ENCODE measurements around the gene KLK14. TPM values are rescaled to one million over a fixed set of nuclear protein-coding genes. Genes with fewer than 3 reads are reported as not detected.

KLK14 gene
- total and polyA plus RNA-seq, 10 of the 15 experiments (the other 5 are each of a cell fraction or from before 2014, with no cell fraction given), result not detected

GRCh38 chr19:51108066-51108804 lies 25.5 kb upstream of the KLK14 start, which contains the start of gene CTU1 (continued):
- TF ChIP-seq NBN (IDR thresholded peaks at IDR 0.05), result peak; percentile 67; the same call in 1 of the 2 replicates
- TF ChIP-seq NFYB (IDR thresholded peaks at IDR 0.05; ENCODE audit: insufficient read depth, low read depth, low read length), result no peak
- TF ChIP-seq ATF3 (IDR thresholded peaks at IDR 0.05; ENCODE audit: borderline replicate concordance, extremely low read depth, low read depth, low read length), result peak; percentile 14; the same call in 1 of the 2 replicates
- TF ChIP-seq ZBED1 (IDR thresholded peaks at IDR 0.05; ENCODE audit: borderline replicate concordance), result no peak
- TF ChIP-seq PRDM15 (CRISPR knock-in tag; IDR thresholded peaks at IDR 0.05), result no peak
- TF ChIP-seq, protein P1, sequence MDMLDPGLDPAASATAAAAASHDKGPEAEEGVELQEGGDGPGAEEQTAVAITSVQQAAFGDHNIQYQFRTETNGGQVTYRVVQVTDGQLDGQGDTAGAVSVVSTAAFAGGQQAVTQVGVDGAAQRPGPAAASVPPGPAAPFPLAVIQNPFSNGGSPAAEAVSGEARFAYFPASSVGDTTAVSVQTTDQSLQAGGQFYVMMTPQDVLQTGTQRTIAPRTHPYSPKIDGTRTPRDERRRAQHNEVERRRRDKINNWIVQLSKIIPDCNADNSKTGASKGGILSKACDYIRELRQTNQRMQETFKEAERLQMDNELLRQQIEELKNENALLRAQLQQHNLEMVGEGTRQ (IDR thresholded peaks at IDR 0.05; ENCODE audit: borderline replicate concordance, low read depth, low read length), result no peak
- peak; percentile 72 for TF ChIP-seq NRF1 (conservative IDR thresholded peaks at IDR 0.05; ENCODE audit: low read depth, low read length)
- TF ChIP-seq ESRRA (IDR thresholded peaks at IDR 0.05; ENCODE audit: low read length), result no peak
- TF ChIP-seq RELA (IDR thresholded peaks at IDR 0.05; ENCODE audit: borderline replicate concordance, partially characterized antibody), result peak; percentile 84
- no peak for TF ChIP-seq PAX8 (IDR thresholded peaks at IDR 0.05)
- no peak for TF ChIP-seq BACH1 (IDR thresholded peaks at IDR 0.05; ENCODE audit: borderline replicate concordance)
- TF ChIP-seq, protein P2, sequence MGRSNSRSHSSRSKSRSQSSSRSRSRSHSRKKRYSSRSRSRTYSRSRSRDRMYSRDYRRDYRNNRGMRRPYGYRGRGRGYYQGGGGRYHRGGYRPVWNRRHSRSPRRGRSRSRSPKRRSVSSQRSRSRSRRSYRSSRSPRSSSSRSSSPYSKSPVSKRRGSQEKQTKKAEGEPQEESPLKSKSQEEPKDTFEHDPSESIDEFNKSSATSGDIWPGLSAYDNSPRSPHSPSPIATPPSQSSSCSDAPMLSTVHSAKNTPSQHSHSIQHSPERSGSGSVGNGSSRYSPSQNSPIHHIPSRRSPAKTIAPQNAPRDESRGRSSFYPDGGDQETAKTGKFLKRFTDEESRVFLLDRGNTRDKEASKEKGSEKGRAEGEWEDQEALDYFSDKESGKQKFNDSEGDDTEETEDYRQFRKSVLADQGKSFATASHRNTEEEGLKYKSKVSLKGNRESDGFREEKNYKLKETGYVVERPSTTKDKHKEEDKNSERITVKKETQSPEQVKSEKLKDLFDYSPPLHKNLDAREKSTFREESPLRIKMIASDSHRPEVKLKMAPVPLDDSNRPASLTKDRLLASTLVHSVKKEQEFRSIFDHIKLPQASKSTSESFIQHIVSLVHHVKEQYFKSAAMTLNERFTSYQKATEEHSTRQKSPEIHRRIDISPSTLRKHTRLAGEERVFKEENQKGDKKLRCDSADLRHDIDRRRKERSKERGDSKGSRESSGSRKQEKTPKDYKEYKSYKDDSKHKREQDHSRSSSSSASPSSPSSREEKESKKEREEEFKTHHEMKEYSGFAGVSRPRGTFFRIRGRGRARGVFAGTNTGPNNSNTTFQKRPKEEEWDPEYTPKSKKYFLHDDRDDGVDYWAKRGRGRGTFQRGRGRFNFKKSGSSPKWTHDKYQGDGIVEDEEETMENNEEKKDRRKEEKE (IDR thresholded peaks at IDR 0.05), result no peak
- no peak for TF ChIP-seq TCF7 (IDR thresholded peaks at IDR 0.05; ENCODE audit: borderline replicate concordance)
- TF ChIP-seq, protein P3, sequence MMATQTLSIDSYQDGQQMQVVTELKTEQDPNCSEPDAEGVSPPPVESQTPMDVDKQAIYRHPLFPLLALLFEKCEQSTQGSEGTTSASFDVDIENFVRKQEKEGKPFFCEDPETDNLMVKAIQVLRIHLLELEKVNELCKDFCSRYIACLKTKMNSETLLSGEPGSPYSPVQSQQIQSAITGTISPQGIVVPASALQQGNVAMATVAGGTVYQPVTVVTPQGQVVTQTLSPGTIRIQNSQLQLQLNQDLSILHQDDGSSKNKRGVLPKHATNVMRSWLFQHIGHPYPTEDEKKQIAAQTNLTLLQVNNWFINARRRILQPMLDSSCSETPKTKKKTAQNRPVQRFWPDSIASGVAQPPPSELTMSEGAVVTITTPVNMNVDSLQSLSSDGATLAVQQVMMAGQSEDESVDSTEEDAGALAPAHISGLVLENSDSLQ (IDR thresholded peaks at IDR 0.05), result peak; percentile 88
- peak; percentile 95 for TF ChIP-seq ZNF207 (IDR thresholded peaks at IDR 0.05; ENCODE audit: borderline replicate concordance)
- TF ChIP-seq RCOR1 (conservative IDR thresholded peaks at IDR 0.05; ENCODE audit: low read depth, low read length), result no peak
- TF ChIP-seq BMI1 (IDR thresholded peaks at IDR 0.05; ENCODE audit: borderline replicate concordance), result peak; percentile 99
- TF ChIP-seq CREB1 (IDR thresholded peaks at IDR 0.05; ENCODE audit: low read depth), result peak; percentile 78
- no peak for TF ChIP-seq IKZF2 (IDR thresholded peaks at IDR 0.05)
- TF ChIP-seq KLF5 (IDR thresholded peaks at IDR 0.05; ENCODE audit: partially characterized antibody), result peak; percentile 84
- no peak for TF ChIP-seq CBX3 (IDR thresholded peaks at IDR 0.05; ENCODE audit: borderline replicate concordance, low read depth)
